ENCODE results near the gene PRDX5. TPM values are rescaled to one million over a fixed set of nuclear protein-coding genes. Genes with fewer than 3 reads are reported as not detected.

Gene PRDX5
- total and polyA plus RNA-seq, 2 experiments from 2014 or later, result 260 to 436 TPM

GRCh38 chr11:64341429-64341828 is 23.5 kb downstream of the PRDX5 start:
- Histone ChIP-seq H3K4me3 (no peak overlapping the region), H3K4me2 (ENCODE audit: unreplicated experiment) (no peak overlapping the region), H2AFZ (no peak overlapping the region), H3K9me2 (ENCODE audit: insufficient read depth) (no peaks in the 10 kb centered on the region), H3K79me2 (ENCODE audit: insufficient read depth) (no peaks in the 10 kb centered on the region), H4K20me1 (ENCODE audit: insufficient read depth) (no peaks in the 10 kb centered on the region), H3K9ac (no peak overlapping the region), H3K4me1 (ENCODE audit: insufficient read depth) (no peaks in the 10 kb centered on the region), H3K27me3 (replicated peaks; ENCODE audit: insufficient read depth) (no peaks in the 10 kb centered on the region), H3K27ac (no peak overlapping the region), H3K36me3 (ENCODE audit: low read depth) (no peaks in the 10 kb centered on the region), H3F3A (ENCODE audit: insufficient read depth) (no peaks in the 10 kb centered on the region), H3K9me3 (ENCODE audit: low read depth) (no peaks in the 10 kb centered on the region)
- DNase-seq, result no peak
- TF ChIP-seq EZH2phosphoT487 (IDR thresholded peaks at IDR 0.05; ENCODE audit: insufficient read depth, low read depth) (no peak), EZH2 (IDR thresholded peaks at IDR 0.05; ENCODE audit: insufficient read depth, poor library complexity, severe bottlenecking) (no peak)
- in situ Hi-C loops (cut with MboI), result no loop called here
- WGBS, 2 experiments (ENCODE audit: low coverage in 1 of 2, low lambda C conversion rate in 2 of 2, missing lambda C conversion rate in 2 of 2), result 83 to 88% methylated on average over 19 to 21 of the region's 21 CpGs

- peak overlapping the region; percentile 84 for H3K9ac ChIP-seq
- H3K27me3 ChIP-seq (replicated peaks; ENCODE audit: insufficient read depth), result no peaks in the 10 kb centered on the region
- H3F3A ChIP-seq (ENCODE audit: insufficient read depth), result no peaks in the 10 kb centered on the region
- no peaks in the 10 kb centered on the region for H3K4me1 ChIP-seq (ENCODE audit: insufficient read depth)
- peak overlapping the region; percentile 67 for H3K4me2 ChIP-seq (ENCODE audit: unreplicated experiment)
- no peaks in the 10 kb centered on the region for H3K9me2 ChIP-seq (ENCODE audit: insufficient read depth)
- peak overlapping the region; percentile 87 for H2AFZ ChIP-seq
- TF ChIP-seq EZH2 (IDR thresholded peaks at IDR 0.05; ENCODE audit: insufficient read depth, poor library complexity, severe bottlenecking), result no peak
- TF ChIP-seq EZH2phosphoT487 (IDR thresholded peaks at IDR 0.05; ENCODE audit: insufficient read depth, low read depth), result no peak
- peak; percentile 96 for DNase-seq
- in situ Hi-C loops (cut with MboI), result no loop called here
- H3K27ac ChIP-seq, result peak overlapping the region; percentile 25; the same call in 1 of the 2 replicates
- H3K79me2 ChIP-seq (ENCODE audit: insufficient read depth), result no peaks in the 10 kb centered on the region
- H3K4me3 ChIP-seq, result peak overlapping the region; percentile 64
- 19 to 32% methylated on average over 30 to 55 of the region's 55 CpGs for WGBS, 2 experiments (ENCODE audit: low coverage in 1 of 2, low lambda C conversion rate in 2 of 2, missing lambda C conversion rate in 2 of 2)
- H3K9me3 ChIP-seq (ENCODE audit: low read depth), result no peaks in the 10 kb centered on the region
- no peaks in the 10 kb centered on the region for H4K20me1 ChIP-seq (ENCODE audit: insufficient read depth)
- no peaks in the 10 kb centered on the region for H3K36me3 ChIP-seq (ENCODE audit: low read depth)
These were observed 24.2 kb downstream of the PRDX5 start for GRCh38 chr11:64341851-64342791.

GRCh38 chr11:64342869-64343745 is 25.2 kb downstream of the PRDX5 start:
- H3K9ac ChIP-seq, result no peak overlapping the region
- H3F3A ChIP-seq (ENCODE audit: insufficient read depth), result no peaks in the 10 kb centered on the region
- H4K20me1 ChIP-seq (ENCODE audit: insufficient read depth), result no peaks in the 10 kb centered on the region
- no peaks in the 10 kb centered on the region for H3K36me3 ChIP-seq (ENCODE audit: low read depth)
- H3K9me3 ChIP-seq (ENCODE audit: low read depth), result no peaks in the 10 kb centered on the region
- H3K27me3 ChIP-seq (replicated peaks; ENCODE audit: insufficient read depth), result no peaks in the 10 kb centered on the region
- TF ChIP-seq EZH2 (IDR thresholded peaks at IDR 0.05; ENCODE audit: insufficient read depth, poor library complexity, severe bottlenecking) (no peak), EZH2phosphoT487 (IDR thresholded peaks at IDR 0.05; ENCODE audit: insufficient read depth, low read depth) (no peak)
- DNase-seq, result no peak
- H3K79me2 ChIP-seq (ENCODE audit: insufficient read depth), result no peaks in the 10 kb centered on the region
- in situ Hi-C loops (cut with MboI), result no loop called here
- no peak overlapping the region for H3K4me2 ChIP-seq (ENCODE audit: unreplicated experiment)
- H3K27ac ChIP-seq, result no peak overlapping the region
- 63 to 90% methylated on average over 14 to 29 of the region's 29 CpGs for WGBS, 2 experiments (ENCODE audit: low coverage in 1 of 2, low lambda C conversion rate in 2 of 2, missing lambda C conversion rate in 2 of 2)
- peak overlapping the region; percentile 64; the same call in 1 of the 2 replicates for H3K4me3 ChIP-seq
- no peaks in the 10 kb centered on the region for H3K4me1 ChIP-seq (ENCODE audit: insufficient read depth)
- H2AFZ ChIP-seq, result peak overlapping the region; percentile 87
- no peaks in the 10 kb centered on the region for H3K9me2 ChIP-seq (ENCODE audit: insufficient read depth)

Data from GM23248 (cell line).